BLaER1 treated with 17β-estradiol and CSF1 and Interleukin-3, amounts not matched to agents 10 nM and 100 nM (cell line): Measurements from ENCODE around the gene NUDT19.
"Not testable (repeated sequence)": the region's sequence is repeated elsewhere in the genome, so short reads cannot be mapped to it uniquely, and the experiment has no call there.

Experiments
- H3K27ac ChIP-seq, 11 experiments: shearing (Covaris generic); formaldehyde crosslinking; 2 replicates each; pipeline ENCODE4 v1.8.1; 2022
- H3K27me3 ChIP-seq, 11 experiments: shearing (Covaris generic); formaldehyde crosslinking; 2 replicates each; pipeline ENCODE4 v1.8.1; 2022
- H3K36me3 ChIP-seq, 11 experiments: shearing (Covaris generic); formaldehyde crosslinking; 2 replicates each; pipeline ENCODE4 v1.8.1; 2022
- H3K4me1 ChIP-seq, 10 experiments: shearing (Covaris generic); formaldehyde crosslinking; 2 replicates each; pipeline ENCODE4 v1.8.1; 2022
- H3K4me2 ChIP-seq, 11 experiments: shearing (Covaris generic); formaldehyde crosslinking; 2 replicates each; pipeline ENCODE4 v1.8.1; 2022
- H3K4me3 ChIP-seq, 10 experiments: shearing (Covaris generic); formaldehyde crosslinking; 2 replicates each; pipeline ENCODE4 v1.8.1; 2022
- H3K9ac ChIP-seq, 11 experiments: shearing (Covaris generic); formaldehyde crosslinking; 2 replicates each; pipeline ENCODE4 v1.8.1; 2022
- H3K9me3 ChIP-seq, 11 experiments: shearing (Covaris generic); formaldehyde crosslinking; replicated peaks in 1 of 11; 2 replicates each; pipeline ENCODE4 v1.8.1; 2022
- H4K20me1 ChIP-seq, 11 experiments: shearing (Covaris generic); formaldehyde crosslinking; 2 replicates each; pipeline ENCODE4 v1.8.1; 2022
- Cebpa-rat ChIP-seq, 11 experiments: shearing (Covaris generic); IDR thresholded peaks; 2 replicates each; pipeline ENCODE4 v1.8.1; 2022

Gene NUDT19

GRCh38 chr19:32653599-32653915 lies 38.1 kb upstream of the NUDT19 start:
- H3K4me2 ChIP-seq, result no peak overlapping the region
- no peak overlapping the region for H3K27ac ChIP-seq
- peaks cover 0 to 10% (median 3%) of the 10 kb centered on the region in 10 experiments; a peak in 5 of 20 replicates for H3K4me1 ChIP-seq
- H3K9me3 ChIP-seq, result no peaks in the 10 kb centered on the region
- H3K27me3 ChIP-seq, result no peaks in the 10 kb centered on the region
- TF ChIP-seq Cebpa-rat (IDR thresholded peaks at IDR 0.05), result no peak
- peaks cover 78 to 98% (median 88%) of the 10 kb centered on the region in 11 experiments for H3K36me3 ChIP-seq
- peaks cover 15 to 77% (median 41%) of the 10 kb centered on the region in 11 experiments; a peak in 21 of 22 replicates for H4K20me1 ChIP-seq
- H3K4me3 ChIP-seq, result no peak overlapping the region
- H3K9ac ChIP-seq, result no peak overlapping the region

- Histone ChIP-seq H3K4me1 (peaks cover 0 to 13% (median 3%) of the 10 kb centered on the region in 10 experiments; a peak in 10 of 20 replicates), H4K20me1 (peaks cover 39 to 87% (median 59%) of the 10 kb centered on the region in 11 experiments; a peak in 21 of 22 replicates), H3K36me3 (peaks cover 59 to 80% (median 73%) of the 10 kb centered on the region in 11 experiments)
- not testable (repeated sequence) for H3K4me3 ChIP-seq, H3K4me2 ChIP-seq, H3K9ac ChIP-seq, H3K9me3 ChIP-seq, H3K27ac ChIP-seq, H3K27me3 ChIP-seq
Observed at GRCh38 chr19:32656379-32656778, 35.2 kb upstream of the NUDT19 start.

GRCh38 chr19:32658075-32658474 lies 33.5 kb upstream of the NUDT19 start:
- TF ChIP-seq Cebpa-rat (IDR thresholded peaks at IDR 0.05), result no peak
- peaks cover 49 to 71% (median 61%) of the 10 kb centered on the region in 11 experiments for H3K36me3 ChIP-seq

GRCh38 chr19:32658527-32658926 lies 33.1 kb upstream of the NUDT19 start:
- Histone ChIP-seq H3K36me3 (peaks cover 46 to 69% (median 58%) of the 10 kb centered on the region in 11 experiments), H3K4me3 (no peak overlapping the region), H3K9ac (no peak overlapping the region), H3K4me1 (peaks cover 0 to 25% (median 13%) of the 10 kb centered on the region in 10 experiments; a peak in 15 of 20 replicates), H3K9me3 (no peaks in the 10 kb centered on the region), H3K27me3 (no peaks in the 10 kb centered on the region), H3K27ac (no peak overlapping the region), H3K4me2 (no peak overlapping the region), H4K20me1 (peaks cover 44 to 91% (median 64%) of the 10 kb centered on the region in 11 experiments; a peak in 21 of 22 replicates)
- TF ChIP-seq Cebpa-rat (IDR thresholded peaks at IDR 0.05), result no peak

More at GRCh38 chr19:32658075-32658474, 33.5 kb upstream of the NUDT19 start:
- peaks cover 44 to 90% (median 63%) of the 10 kb centered on the region in 11 experiments; a peak in 21 of 22 replicates for H4K20me1 ChIP-seq
- no peak overlapping the region for H3K4me3 ChIP-seq
- peaks cover 0 to 23% (median 13%) of the 10 kb centered on the region in 10 experiments; a peak in 15 of 20 replicates for H3K4me1 ChIP-seq
- no peak overlapping the region for H3K9ac ChIP-seq
- no peak overlapping the region for H3K27ac ChIP-seq
- H3K4me2 ChIP-seq, result no peak overlapping the region
- no peaks in the 10 kb centered on the region for H3K9me3 ChIP-seq
- no peaks in the 10 kb centered on the region for H3K27me3 ChIP-seq

- Histone ChIP-seq H3K27ac (no peak overlapping the region), H3K27me3 (no peaks in the 10 kb centered on the region), H3K4me3 (no peak overlapping the region), H3K4me2 (peak overlapping the region in 3 of 11 experiments; percentile 19 to 72 (median 66); a peak in 5 of 22 replicates), H3K36me3 (peaks cover 30 to 50% (median 40%) of the 10 kb centered on the region in 11 experiments), H3K9me3 (no peaks in the 10 kb centered on the region), H4K20me1 (peaks cover 51 to 90% (median 78%) of the 10 kb centered on the region in 11 experiments; a peak in 21 of 22 replicates), H3K4me1 (peaks cover 0 to 28% (median 13%) of the 10 kb centered on the region in 10 experiments; a peak in 15 of 20 replicates), H3K9ac (no peak overlapping the region)
- no peak for TF ChIP-seq Cebpa-rat (IDR thresholded peaks at IDR 0.05)
Observed at GRCh38 chr19:32661318-32661717, 30.3 kb upstream of the NUDT19 start.

- Histone ChIP-seq H3K4me1 (peaks cover 0 to 36% (median 13%) of the 10 kb centered on the region in 10 experiments; a peak in 16 of 20 replicates), H3K27me3 (no peaks in the 10 kb centered on the region), H3K9ac (peak overlapping the region in 1 of 11 experiments; percentile 7; a peak in 2 of 22 replicates), H3K9me3 (no peaks in the 10 kb centered on the region), H4K20me1 (peaks cover 57 to 94% (median 86%) of the 10 kb centered on the region in 11 experiments; a peak in 21 of 22 replicates), H3K27ac (peak overlapping the region in 1 of 11 experiments; percentile 21; a peak in 1 of 22 replicates), H3K4me2 (peak overlapping the region in 7 of 11 experiments; percentile 7 to 72 (median 53); a peak in 13 of 22 replicates), H3K36me3 (peaks cover 23 to 49% (median 41%) of the 10 kb centered on the region in 11 experiments), H3K4me3 (no peak overlapping the region)
- TF ChIP-seq Cebpa-rat (IDR thresholded peaks at IDR 0.05), result no peak
Observed at GRCh38 chr19:32662186-32662585, 29.4 kb upstream of the NUDT19 start.

- peaks cover 3 to 46% (median 18%) of the 10 kb centered on the region in 10 experiments for H3K4me1 ChIP-seq
- H3K27ac ChIP-seq, result no peak overlapping the region
- no peaks in the 10 kb centered on the region for H3K9me3 ChIP-seq
- peaks cover 53 to 94% (median 91%) of the 10 kb centered on the region in 11 experiments; a peak in 20 of 22 replicates for H4K20me1 ChIP-seq
- peaks cover 6 to 58% (median 38%) of the 10 kb centered on the region in 11 experiments; a peak in 21 of 22 replicates for H3K36me3 ChIP-seq
- no peak overlapping the region for H3K9ac ChIP-seq
- H3K4me2 ChIP-seq, result no peak overlapping the region
- TF ChIP-seq Cebpa-rat (IDR thresholded peaks at IDR 0.05), result no peak
- H3K4me3 ChIP-seq, result no peak overlapping the region
- H3K27me3 ChIP-seq, result no peaks in the 10 kb centered on the region
Observed at GRCh38 chr19:32666084-32666483, 25.5 kb upstream of the NUDT19 start.

- H3K4me1 ChIP-seq, result peaks cover 32 to 56% (median 37%) of the 10 kb centered on the region in 10 experiments
- H3K9me3 ChIP-seq, result no peaks in the 10 kb centered on the region
- H3K36me3 ChIP-seq, result peaks cover 6 to 47% (median 34%) of the 10 kb centered on the region in 11 experiments; a peak in 21 of 22 replicates
- no peak overlapping the region for H3K4me2 ChIP-seq
- H3K27ac ChIP-seq, result no peak overlapping the region
- TF ChIP-seq Cebpa-rat (IDR thresholded peaks at IDR 0.05), result no peak
- H3K9ac ChIP-seq, result no peak overlapping the region
- H3K27me3 ChIP-seq, result no peaks in the 10 kb centered on the region
- peaks cover 65 to 98% (median 94%) of the 10 kb centered on the region in 11 experiments for H4K20me1 ChIP-seq
- H3K4me3 ChIP-seq, result no peak overlapping the region
Observed at GRCh38 chr19:32669310-32669709, 22.3 kb upstream of the NUDT19 start.

- H3K4me1 ChIP-seq, result peaks cover 45 to 59% (median 48%) of the 10 kb centered on the region in 10 experiments
Observed at GRCh38 chr19:32671883-32672593, 19.6 kb upstream of the NUDT19 start.

More at GRCh38 chr19:32671883-32672593, 19.6 kb upstream of the NUDT19 start:
- Histone ChIP-seq H3K9ac (peak overlapping the region in 4 of 11 experiments; percentile 15 to 87 (median 87); a peak in 2 of 22 replicates), H3K4me2 (peak overlapping the region; percentile 87 to 100 (median 97)), H3K4me3 (peak overlapping the region in 3 of 10 experiments; percentile 7 to 90 (median 15); a peak in 1 of 20 replicates), H3K27me3 (peaks cover 13 to 14% (median 14%) of the 10 kb centered on the region in 11 experiments), H4K20me1 (peaks cover 61 to 86% (median 77%) of the 10 kb centered on the region in 11 experiments), H3K36me3 (peaks cover 0 to 33% (median 19%) of the 10 kb centered on the region in 11 experiments; a peak in 21 of 22 replicates), H3K27ac (no peak overlapping the region), H3K9me3 (no peaks in the 10 kb centered on the region)
- no peak for TF ChIP-seq Cebpa-rat (IDR thresholded peaks at IDR 0.05)
